ENCODE results near the gene OTOA.

DNA sequence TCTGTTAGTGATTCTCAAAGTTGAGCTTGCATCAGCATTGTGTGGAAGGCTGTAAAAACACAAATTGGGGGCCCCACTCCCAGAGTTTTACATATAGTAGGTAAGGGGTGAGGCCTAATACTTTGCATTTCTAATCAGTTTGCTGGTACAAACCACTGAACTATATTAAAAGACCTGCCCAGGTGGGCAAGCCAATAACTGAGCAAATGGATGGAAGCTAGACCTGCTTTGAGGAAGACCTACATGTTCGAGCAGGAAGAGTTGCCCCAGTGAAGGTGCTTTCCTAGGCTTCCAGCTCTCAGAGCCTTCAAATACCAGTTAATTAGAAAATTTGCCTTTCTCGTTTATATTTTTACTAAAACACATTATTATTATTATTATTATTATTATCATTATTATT lies 56.8 kb downstream of the OTOA start:
- TF ChIP-seq, protein P1, sequence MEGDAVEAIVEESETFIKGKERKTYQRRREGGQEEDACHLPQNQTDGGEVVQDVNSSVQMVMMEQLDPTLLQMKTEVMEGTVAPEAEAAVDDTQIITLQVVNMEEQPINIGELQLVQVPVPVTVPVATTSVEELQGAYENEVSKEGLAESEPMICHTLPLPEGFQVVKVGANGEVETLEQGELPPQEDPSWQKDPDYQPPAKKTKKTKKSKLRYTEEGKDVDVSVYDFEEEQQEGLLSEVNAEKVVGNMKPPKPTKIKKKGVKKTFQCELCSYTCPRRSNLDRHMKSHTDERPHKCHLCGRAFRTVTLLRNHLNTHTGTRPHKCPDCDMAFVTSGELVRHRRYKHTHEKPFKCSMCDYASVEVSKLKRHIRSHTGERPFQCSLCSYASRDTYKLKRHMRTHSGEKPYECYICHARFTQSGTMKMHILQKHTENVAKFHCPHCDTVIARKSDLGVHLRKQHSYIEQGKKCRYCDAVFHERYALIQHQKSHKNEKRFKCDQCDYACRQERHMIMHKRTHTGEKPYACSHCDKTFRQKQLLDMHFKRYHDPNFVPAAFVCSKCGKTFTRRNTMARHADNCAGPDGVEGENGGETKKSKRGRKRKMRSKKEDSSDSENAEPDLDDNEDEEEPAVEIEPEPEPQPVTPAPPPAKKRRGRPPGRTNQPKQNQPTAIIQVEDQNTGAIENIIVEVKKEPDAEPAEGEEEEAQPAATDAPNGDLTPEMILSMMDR (IDR thresholded peaks at IDR 0.05): no peak
- no peak for TF ChIP-seq POLR2A (IDR thresholded peaks at IDR 0.05)
